Adrenal gland (tissue), 5 donors: ENCODE results near the gene UVRAG.

Source experiments
- POLR2A ChIP-seq, 2 donors: fragments of 450-650 bp; IDR thresholded peaks; one replicate each; pipeline ENCODE4 v1.6.1; 2017; ENCODE audit warnings: antibody characterized with exemption in 2 of 2, mild to moderate bottlenecking in 2 of 2, moderate library complexity in 1 of 2
- TF ChIP-seq, protein P1 (sequence below), 6 experiments: fragments of 450-650 bp in 4 of 6; fragments of 200-600 bp in 2 of 6; sonication (generic) in 1 of 6; IDR thresholded peaks; 1 replicate in 5 of 6; 2 replicates in 1 of 6; pipeline versions ENCODE4 v1.5.1 to v1.8.0; 2016 to 2021; ENCODE audit warnings: antibody characterized with exemption in 6 of 6, mild to moderate bottlenecking in 2 of 6, moderate library complexity in 1 of 6
- donor health status: DM: no; HTN: no; CAD: no.

DNA sequence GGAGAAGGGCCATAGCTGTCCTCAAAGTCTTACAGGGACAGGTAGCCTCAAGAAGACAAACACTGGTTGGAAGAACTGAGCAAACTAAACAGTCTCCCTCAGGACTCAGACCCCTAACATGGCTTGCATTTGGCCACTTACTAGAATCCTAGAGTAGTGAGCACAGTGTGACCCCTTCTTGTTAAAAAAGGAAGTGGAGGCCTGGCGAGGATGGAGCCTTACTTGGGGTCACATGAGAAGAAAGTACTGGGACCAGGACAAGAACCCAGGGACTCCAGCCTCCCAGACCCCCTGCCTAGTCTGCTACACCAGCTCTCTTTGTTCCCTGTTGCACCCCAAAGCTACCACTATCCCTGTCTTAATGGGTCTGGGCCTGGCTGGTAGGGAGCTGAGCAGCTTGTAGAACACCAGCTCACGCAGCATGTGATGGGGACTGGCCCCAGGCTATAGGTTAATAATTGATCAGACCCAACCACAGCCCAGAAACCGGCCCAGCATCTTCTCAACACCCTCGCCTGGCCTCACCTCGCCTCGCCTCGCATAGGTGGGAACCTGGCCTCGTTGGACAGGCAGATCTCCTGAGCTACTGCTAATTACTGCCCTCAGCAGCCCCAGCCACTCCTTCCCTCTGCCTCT lies 28.8 kb upstream of the UVRAG start:
- TF ChIP-seq, protein P1, sequence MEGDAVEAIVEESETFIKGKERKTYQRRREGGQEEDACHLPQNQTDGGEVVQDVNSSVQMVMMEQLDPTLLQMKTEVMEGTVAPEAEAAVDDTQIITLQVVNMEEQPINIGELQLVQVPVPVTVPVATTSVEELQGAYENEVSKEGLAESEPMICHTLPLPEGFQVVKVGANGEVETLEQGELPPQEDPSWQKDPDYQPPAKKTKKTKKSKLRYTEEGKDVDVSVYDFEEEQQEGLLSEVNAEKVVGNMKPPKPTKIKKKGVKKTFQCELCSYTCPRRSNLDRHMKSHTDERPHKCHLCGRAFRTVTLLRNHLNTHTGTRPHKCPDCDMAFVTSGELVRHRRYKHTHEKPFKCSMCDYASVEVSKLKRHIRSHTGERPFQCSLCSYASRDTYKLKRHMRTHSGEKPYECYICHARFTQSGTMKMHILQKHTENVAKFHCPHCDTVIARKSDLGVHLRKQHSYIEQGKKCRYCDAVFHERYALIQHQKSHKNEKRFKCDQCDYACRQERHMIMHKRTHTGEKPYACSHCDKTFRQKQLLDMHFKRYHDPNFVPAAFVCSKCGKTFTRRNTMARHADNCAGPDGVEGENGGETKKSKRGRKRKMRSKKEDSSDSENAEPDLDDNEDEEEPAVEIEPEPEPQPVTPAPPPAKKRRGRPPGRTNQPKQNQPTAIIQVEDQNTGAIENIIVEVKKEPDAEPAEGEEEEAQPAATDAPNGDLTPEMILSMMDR (IDR thresholded peaks at IDR 0.05), result no peak
- TF ChIP-seq POLR2A (IDR thresholded peaks at IDR 0.05), result no peak
